ENCODE data around the gene PRIMA1.

DNA sequence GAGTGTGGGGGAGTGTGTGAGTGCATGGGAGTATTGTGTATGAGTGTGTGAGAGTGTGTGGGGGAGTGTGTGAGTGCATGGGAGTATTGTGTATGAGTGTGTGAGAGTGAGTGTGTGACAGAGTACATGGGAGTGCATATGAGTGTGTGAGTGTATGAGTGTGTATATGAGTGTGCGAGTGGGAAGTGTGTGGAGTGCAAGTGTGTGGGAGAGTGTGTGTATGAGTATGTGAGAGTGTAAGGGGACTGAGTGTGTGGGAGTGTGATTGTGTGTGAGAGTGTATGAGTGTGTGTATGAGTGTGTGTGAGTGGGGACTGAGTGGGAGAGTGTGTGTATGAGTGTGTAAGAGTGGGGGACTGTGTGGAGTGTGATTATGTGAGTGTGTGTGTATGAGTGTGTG, 40.7 kb downstream of the PRIMA1 start:
- TF ChIP-seq CTCF (IDR thresholded peaks at IDR 0.05) = no peak
- TF ChIP-seq EZH2 (IDR thresholded peaks at IDR 0.05; ENCODE audit: borderline replicate concordance, insufficient read depth, low read depth, low read length, poor library complexity, severe bottlenecking) = no peak
